Mesenteric fat pad (tissue), 1 donor: ENCODE measurements around the gene UGT1A8. TPM values are rescaled to one million over a fixed set of nuclear protein-coding genes. Genes with fewer than 3 reads are reported as not detected.

ENCODE experiments used
- DNase-seq: peaks from one replicate; pipeline ENCODE4 v3.0.0-alpha.2; 2020; ENCODE audit warnings: low spot score
- total RNA-seq: library from RNA; stranded (reverse); fragmentation: NEBNext Ultra II Directional; extraction: Animal tissue kit (Norgen Biotek cat#: 25700); gene quantifications from one replicate; pipeline ENCODE4 v1.2.1, GENCODE V29; 2021
- donor health status: DM: yes; HTN: yes; CAD: no.

UGT1A8 gene
- total RNA-seq, 1 donor from 2014 or later, result not detected

DNA sequence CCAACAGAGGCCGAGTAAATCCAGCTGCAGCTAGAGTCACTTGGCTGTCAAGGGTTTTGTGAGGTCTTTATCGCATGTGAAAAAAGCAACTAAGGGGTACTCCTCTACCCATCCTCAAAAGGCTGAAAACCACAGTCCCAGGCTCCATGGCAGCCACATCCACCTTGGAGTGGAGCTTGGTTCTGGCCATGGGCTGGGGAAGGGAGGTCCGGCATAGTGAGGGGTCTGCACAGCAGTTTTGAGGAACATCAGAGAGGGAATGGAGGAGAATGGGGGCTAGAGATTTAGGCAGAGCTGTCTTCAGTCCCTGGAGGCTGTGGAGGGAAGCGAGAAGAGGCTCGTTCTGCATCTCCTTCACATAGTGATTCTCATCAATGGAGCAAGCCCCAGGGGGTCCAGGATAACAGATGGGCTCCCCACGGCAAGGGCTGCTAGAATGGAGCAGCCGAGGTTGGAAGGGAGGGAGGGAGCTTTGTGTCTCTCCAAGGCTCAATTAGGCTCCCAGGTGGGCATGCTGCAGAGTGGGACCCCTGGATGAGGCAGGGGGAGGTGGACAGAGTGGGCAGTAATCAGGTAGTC lies 181.7 kb downstream of the UGT1A8 start:
- peak; percentile 37 for DNase-seq

DNA sequence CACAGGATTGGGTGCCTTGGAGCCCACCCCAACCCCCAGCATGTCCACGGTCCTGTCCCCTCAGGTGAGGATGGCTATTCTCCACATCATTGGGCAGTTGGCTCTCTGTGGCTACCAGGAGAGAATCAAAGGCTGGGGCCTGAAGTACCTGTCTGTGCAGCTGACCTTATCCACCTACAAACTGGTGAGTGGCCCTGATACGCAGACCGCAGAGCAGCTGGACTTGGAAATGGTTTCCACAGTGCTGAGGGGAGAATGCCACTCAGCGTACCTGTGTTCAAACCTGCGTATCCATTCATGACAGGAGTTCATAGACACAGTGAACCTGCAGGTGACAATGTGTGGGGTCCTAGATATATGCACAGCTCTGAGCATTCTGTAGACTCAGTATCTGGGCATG lies 182.3 kb downstream of the UGT1A8 start:
- peak; percentile 28 for DNase-seq

DNA sequence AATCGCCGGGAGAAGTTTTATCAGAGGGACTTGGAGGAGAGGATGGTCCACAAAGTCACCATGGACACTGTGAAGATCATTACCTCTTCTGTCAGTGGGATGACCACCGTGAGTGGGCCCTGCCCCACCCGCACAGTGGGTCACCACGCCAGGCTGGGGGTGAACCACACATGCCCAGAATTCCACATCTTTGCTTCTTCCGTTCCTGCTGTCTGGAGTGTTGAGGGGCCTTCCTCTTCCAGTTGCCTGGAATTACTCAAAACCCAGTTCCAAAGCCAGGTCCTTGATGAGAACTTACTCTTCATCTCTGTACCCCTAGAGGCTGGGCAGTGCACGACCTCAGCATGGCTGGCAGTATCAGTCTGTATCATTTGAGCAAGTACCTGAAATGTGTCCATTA lies 182.8 kb downstream of the UGT1A8 start:
- DNase-seq, result peak; percentile 53

GRCh38 chr2:233801357-233802131 lies 184.1 kb downstream of the UGT1A8 start:
- DNase-seq, result peak; percentile 76

DNA sequence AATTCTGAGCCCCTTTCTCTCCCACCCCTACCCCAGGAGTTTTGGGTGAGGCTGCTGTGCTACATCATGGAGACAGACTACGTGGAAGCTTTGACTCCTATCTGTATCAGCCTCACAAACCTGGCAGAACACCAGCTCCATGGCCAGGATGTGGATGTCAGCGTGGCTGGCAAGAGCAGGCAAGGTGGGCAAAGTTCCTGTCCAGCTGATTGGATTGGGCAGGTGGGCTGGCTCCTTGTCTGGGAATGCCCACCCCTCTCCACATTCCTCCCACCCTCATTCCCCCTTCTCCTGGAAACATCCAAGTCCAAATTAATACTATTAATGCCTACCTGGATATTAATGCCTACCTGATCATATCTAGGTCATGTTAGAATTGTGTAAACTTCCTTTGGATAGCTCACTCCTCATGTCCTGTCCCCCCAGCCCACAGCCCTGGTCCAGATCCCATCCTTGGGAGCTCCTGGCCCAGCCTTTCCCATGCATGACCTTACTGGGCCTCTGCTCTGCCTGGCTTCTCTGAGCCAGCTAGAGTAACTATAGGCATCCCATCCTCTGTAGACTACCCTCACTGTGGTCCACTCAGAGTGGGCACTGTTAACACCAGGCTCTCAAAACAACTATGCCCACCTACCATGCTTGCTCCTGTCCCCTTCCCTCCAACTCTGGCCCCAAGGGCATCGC lies 184.8 kb downstream of the UGT1A8 start:
- peak; percentile 53 for DNase-seq

- peak; percentile 55 for DNase-seq
Measured at GRCh38 chr2:233803292-233803911, 186.0 kb downstream of the UGT1A8 start.

DNA sequence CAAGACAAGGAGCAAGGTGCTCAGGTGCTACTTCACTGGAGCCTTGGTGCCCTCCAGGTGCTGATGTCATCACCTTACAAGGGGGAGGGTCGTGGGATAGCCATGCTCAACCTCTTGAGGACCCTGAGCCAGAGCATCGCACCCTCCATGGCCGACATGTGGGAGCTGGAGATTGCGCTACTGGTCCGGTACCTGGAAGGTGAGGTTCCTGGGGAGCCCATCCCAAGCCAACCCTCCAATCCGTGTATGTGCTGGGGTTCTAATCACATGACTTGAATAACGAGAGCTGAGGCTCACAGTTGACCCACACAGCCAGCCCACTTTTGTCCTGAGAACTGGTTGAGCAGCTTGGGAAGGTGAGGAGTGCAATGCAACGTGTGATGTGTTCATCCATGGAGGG lies 186.6 kb downstream of the UGT1A8 start:
- DNase-seq, result peak; percentile 55

- peak; percentile 73 for DNase-seq
Measured at GRCh38 chr2:233807215-233807865, 189.9 kb downstream of the UGT1A8 start.

DNA sequence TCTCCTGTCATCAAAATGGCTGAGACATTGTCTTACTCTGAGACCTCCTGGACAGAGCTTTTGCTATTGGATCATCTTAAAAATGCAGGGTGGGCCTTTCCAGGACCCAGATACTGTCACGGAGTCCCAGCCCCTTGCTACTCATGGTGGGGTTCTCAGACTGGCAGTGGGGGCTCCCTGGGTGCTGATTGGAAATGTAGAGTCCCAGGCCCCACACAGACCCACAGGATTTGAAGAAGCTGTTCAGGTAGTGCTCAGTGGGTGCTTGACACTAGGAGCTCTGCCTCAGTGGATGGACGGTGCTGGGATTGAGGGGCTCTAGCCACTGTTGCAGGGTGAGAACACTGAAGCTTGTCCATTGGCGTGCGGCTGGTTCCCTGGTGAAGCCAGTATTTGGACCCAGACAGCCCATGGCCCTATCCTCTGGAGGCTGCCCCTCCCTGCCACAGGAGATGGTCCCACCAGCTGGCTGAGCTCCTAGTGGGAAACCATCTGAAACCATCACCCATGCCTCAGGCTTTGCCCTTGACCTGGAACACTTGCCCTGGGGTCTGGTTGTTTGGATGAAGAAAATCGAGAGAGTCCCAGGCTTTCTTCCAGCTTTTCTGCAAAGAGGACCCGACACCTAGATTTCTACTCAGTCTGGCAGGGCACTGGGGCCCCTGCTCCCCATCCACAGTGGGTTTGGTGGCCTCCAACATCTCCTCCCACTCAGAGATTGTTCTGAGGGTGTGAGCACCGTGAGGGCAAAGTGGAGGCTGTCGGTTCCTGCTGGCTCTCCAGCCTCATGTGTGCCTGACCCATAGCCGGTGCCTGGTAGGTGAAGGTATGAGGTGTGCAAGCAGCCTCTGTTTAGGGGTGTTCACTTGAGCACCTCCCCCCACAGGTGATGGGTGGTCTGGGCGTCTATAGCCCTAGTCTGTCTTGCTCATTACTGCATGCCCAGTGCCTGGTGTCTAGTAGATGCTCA lies 190.8 kb downstream of the UGT1A8 start:
- DNase-seq, result peak; percentile 62

DNA sequence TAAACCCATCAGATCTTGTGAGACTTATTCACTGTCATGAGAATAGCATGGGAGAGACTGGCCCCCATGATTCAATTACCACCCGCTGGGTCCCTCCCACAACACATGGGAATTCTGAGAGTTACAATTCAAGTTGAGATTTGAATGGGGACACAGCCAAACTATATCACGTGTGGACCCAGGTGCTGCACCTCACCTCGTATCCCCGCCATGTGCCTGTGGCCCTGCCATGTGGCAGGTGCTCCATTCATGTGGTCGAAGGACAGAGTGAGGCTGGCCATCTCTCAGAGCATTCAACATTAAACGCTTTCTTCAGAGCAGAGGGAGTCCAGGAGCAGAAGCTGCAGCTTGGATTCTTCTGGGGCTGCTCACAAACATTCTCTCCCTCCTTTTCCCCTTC lies 193.0 kb downstream of the UGT1A8 start:
- DNase-seq, result no peak

- DNase-seq, result no peak
Measured at GRCh38 chr2:233811087-233811486, 193.7 kb downstream of the UGT1A8 start.

DNA sequence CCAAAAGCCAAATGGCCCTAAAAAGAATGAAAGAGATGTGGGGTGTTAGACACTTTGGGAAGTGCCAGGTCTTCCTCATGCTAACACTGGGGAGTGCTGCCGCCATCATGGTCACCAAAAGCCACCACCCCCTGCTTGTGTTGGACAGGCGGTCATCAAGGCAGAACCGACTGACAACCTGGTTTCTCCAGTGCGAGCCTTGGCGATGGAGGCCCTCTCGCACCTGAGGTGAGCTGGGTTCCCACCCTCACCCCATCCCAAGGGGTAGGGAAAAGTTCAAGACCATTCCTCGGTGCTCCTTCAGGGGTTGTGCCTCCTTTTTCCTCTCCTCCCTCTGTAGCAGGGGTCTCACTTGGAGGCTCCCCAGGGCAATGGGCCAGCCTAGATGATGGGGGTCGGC lies 194.3 kb downstream of the UGT1A8 start:
- peak; percentile 77 for DNase-seq

DNA sequence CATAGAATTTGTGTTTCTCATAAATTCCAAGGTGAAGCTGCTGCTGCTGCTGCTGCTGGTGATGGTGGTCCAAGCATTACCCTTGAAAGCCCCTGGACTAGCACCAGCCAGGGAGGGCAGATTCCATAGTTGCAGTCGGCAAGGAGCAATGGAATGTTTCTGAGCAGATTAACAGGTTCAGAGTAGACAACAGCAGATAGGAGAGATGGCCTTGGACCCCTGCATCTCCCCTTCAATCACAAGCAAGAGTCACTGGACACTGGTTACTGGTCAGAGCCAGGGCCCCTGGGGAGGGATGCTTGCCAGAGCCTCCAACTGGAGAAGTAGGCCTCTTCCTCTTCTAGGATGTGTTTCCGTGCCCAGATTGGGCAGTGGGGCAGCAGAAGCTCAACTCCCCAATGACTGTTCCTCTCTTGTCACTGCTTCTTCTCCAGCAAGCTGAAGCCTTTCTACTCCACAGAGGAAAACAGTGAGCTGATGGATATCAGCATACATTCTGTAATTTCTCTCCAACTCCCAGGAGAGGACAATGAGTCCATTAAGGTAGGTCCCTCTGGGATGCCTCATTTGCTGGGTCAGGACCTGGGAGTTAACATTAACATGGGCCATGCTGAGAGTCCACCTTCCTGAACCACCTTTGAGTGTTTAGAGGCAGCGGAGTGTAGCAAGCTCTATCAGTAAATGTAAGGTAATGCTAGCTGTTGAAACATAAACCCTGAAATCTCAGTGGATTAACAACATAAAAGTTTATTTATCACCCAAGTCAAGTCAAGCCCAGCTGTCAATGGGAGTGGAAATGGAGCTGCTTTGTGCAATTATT lies 196.0 kb downstream of the UGT1A8 start:
- DNase-seq, result peak; percentile 28

DNA sequence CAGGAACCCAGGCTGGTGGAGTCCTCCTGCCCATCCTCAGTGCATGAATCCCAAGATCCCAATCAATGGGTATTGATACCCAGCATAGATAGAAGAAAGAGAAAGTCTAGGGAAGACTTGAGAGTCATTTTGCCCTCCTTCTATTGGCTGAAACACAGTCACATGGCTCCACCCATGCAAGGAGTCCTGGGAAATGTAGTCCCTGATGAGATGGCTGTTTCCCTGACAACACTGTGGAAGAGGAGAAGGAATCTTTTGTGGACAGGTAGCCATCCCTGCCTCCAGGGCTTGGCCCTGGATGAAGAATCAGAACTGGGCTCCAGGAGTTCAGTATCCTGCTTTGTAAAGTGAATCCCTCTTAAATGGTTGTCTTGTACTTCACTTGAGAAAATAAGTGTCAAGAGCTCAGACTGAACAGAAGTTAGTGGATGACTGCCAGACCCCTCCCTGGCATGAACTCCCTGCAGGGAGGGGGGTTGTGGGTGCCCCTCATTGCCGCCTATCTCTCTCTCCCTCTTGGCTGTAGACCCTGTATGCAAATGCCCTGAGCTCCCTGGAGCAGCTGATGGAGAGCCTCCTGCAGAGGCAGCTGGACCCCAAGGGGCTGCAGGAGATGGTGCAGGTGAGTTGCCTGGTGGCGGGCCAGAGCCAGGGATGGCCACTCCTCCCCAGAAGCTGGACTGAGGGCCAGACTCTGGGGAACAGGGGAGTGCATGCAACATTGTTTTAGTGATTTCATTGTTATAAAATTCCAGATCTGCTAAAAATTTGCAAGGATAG lies 196.8 kb downstream of the UGT1A8 start:
- peak; percentile 76 for DNase-seq

GRCh38 chr2:233815861-233816260 lies 198.4 kb downstream of the UGT1A8 start:
- no peak for DNase-seq

DNA sequence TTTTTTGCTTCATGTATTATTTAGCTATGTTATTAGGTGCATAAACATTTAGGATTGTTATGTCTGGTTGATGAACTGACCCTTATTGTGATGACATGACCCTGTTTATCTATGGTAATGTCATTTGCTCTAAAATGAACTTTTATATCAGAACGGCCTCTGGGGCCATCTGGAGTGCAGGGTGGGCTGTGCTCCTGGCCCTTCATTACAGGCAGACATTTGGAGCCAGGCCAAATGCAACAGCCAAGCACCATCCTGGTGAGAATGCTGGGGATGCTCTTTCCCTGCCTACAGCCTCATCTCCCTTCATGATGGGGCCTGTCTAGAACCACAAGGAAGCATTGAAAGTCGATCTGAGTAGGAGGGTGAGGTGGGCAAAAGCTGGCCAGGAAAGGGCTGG lies 198.9 kb downstream of the UGT1A8 start:
- DNase-seq, result no peak

DNA sequence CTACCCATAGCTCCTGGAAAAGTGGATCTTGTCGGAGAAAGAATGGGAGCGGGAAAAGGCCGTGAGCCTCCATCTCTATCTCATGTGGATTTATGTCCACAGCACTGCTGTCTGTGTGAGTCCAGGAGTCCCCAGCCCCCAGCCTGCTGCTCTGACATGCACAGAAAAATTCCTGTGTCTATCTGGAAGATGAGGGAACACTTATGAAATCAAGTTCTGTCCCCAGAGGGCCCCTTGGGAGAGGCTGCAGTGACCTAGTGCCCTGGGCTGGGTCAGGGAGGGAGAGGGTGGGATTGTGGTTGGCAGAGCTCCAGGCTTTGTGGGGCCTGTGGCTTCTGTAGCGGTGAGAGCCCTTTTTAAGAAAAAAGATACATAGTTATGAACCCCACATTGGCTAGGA lies 199.3 kb downstream of the UGT1A8 start:
- DNase-seq, result no peak

GRCh38 chr2:233817361-233817911 lies 200.0 kb downstream of the UGT1A8 start:
- peak; percentile 60 for DNase-seq
